Brain pericyte (primary cell): Measurements from ENCODE around the gene SLC25A22.

ENCODE experiments used
- DNase-seq: peaks from one replicate; pipeline ENCODE4 v3.0.0-alpha.2; 2012; ENCODE audit warnings: low read depth, low spot score

Gene SLC25A22

DNA sequence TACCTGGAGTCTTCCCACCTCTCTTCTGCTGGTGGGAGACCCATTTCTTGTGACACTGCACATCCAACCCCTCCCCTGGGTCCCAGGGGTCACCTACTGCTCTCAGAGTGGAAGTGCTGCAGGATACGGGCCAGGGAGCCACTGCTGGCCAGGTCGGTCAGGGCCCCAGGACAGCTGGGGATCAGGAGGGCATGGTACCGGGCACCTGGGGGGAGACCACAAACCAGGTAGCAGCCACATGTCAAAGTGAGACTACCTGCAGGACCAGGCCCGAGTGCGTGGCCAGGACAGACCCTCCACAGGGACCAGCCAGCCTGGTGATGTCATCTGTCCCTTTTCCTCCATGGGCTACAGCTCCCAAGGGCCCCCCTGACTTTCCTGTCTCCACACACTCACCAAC is 24.7 kb downstream of the SLC25A22 start:
- DNase-seq = no peak

- DNase-seq = no peak
These were observed 25.4 kb downstream of the SLC25A22 start for GRCh38 chr11:772429-773390.

DNA sequence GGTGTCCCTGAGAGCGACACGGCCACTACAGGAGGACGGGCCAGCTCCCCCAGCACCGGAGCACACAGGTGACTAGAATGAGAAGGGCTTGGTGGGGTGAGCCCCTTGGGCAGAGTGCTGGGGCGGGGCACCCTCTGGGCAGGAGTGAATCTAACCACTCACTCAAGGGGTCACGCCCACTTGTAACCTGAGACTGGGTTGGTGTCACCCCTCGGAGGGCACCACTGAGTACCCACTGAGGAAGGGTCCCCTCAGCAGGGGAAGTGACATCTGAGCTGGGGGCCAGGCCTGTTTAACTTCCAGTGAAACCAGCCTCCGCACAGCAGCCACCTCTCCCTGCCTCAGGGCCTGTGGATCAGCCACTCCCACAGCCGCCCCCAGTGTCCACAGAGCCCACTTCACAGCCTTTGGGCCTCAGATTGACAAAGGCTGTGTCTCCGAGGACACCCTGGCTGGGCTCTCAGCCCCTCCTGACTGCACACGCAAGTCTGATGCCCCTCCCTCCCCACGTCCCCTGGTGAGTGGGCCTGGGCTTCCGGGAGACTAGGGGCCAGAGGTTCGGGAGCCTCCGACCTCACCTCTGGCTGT is 26.4 kb downstream of the SLC25A22 start:
- no peak for DNase-seq

GRCh38 chr11:770642-771616 is 27.2 kb downstream of the SLC25A22 start:
- no peak for DNase-seq

DNA sequence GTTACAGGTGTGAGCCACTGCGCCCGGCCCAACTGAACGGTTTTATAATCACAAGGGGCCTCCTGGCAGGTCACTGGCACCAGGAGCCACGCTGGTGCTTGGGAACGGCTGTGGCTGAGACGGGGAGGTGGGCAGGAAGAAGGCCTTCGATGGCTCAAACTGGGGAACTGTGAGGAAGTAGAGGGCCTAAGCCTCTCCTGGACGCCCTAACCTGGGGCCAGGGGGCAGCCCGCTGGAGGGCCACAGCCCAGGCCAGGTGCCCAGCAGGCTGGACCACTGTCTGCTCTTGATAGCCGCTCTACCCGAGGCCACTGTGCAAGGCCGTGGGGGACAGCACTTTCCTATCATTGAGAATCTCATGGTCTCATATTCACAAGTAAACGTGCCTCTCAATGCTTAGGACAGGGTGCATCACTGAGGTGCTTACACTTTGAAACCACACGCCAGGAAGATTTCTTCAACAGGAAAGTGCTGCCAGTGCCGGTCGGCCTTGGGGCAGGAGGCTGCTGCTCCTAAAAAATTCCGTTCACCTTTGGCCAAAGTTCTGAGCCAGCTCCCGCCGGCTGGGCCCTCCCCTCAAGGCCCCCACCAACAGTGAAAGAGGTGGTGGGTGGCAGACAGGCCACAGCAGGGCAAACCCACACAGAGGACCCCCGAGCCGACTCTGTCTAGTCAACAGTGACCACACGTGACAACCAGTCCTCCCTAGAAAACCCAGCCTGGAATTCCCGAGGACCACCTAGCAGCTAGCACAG is 28.0 kb downstream of the SLC25A22 start:
- DNase-seq = no peak

DNA sequence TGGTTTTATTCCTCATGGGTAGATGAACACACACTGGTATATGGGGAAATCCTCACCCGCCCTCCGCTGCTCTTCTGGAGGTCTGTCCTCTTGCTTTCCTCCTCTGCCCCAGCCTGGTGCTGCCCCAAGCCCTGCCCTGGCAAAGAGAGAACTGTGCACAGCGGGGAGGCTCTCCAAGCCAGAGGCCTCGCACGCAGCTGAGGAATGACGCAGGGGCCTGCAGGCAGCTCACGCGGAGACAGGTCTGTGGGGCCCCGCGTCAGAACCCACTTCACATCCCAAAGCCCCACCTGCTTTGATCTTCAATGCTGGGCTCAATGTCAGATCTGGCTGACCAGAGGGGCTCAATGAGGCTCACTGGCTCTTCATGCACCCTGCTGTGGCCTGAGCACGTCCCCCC is 30.8 kb downstream of the SLC25A22 start:
- DNase-seq = no peak

- DNase-seq = no peak
These were observed 31.2 kb downstream of the SLC25A22 start for GRCh38 chr11:766936-767210.

DNA sequence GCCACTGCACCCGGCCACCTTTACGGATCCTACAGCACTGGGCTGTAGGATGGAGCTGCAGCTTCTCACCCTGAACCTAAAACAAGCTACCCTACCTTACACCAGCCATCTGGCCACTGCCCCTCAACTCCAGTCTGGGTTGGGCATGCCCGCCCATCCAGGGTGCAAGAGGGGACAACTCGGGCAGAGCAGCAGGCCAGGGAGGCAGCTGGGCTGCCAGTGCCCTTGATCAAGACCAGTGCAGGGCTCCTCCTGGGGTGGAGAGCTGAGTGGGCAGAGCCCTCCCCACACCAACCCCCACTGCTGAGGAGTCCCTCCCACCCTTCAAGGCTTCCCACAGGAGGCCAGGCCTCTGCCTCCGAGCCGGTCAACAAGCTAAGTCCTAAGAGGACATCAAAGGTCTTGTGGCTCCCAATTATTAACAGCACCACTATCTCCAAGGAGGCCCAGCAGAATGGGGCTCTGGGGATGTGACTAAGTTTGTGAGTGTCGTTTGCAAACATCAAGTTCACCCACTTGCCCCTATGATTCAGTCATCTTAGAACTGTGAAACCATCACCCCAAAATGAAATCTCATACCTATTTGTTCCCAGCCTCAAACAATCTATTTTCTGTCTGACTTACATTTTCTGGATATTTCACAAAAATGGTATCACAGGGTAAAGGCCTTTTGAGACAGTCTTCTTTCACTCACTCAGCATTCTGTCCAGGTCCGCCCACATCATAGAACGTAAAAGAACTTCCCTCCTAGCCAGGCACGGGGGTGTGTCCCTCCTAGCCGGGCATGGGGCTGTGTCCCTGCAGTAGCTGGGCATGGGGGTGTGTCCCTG is 31.8 kb downstream of the SLC25A22 start:
- no peak for DNase-seq

- DNase-seq = no peak
These were observed 32.3 kb downstream of the SLC25A22 start for GRCh38 chr11:765802-766091.

- no peak for DNase-seq
These were observed 32.9 kb downstream of the SLC25A22 start for GRCh38 chr11:765025-765801.

DNA sequence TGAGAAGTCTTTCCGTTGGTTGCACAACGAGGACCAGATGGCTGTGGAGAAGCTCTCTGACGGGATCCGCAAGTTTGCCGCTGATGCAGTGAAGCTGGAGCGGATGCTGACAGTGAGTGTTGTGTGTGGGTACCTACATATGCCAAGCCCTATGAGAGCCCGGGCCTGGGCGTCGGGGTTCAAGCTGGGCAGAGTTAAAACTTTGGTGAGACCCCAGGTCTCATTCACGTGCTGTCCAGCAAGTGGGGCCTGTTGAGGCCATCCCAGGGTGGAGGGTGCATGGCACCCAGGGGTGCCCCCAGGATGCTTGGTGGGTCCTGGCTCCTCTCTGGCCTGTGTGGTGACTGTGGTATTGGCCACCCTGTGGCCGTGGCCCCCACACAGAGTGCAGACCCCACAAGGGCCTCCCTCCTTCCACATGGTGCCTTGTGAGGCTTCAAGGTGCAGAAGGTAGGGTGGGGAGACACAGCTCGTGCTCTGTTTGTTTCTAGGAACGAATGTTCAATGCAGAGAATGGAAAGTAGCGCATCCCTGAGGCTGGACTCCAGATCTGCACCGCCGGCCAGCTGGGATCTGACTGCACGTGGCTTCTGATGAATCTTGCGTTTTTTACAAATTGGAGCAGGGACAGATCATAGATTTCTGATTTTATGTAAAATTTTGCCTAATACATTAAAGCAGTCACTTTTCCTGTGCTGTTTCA is 33.6 kb downstream of the SLC25A22 start:
- no peak for DNase-seq

DNA sequence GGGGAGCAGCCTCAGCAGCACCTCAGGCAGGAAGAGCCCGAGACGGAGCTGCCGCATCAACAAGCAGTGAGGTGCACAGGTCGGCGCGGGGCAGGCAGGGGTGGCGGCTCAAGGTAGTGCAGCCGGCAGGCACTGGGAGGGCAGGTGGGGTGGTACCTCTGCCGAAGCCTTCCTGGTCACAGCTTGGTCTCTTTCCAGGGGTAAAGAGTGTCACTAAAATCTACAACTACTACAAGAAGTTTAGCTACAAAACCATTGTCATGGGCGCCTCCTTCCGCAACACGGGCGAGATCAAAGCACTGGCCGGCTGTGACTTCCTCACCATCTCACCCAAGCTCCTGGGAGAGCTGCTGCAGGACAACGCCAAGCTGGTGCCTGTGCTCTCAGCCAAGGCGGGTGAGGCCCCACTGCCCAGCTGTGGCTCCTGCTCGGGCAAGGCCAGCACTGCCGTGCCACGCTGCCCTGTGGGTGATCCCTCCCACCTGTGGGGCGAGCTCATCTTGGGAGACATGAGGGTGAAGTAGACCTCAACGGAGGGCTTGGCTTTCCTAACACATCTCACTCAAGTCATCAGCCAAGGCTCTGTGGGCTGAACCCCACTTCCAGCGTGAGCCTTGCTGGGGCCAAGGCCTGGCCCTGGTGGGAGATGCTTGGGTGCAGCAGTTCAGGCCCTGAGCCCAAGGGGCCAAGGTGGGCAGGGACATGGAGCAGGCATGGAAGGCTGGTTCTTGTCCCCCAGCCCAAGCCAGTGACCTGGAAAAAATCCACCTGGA is 34.3 kb downstream of the SLC25A22 start:
- DNase-seq = no peak

- no peak for DNase-seq
These were observed 35.0 kb downstream of the SLC25A22 start for GRCh38 chr11:763073-763463.

DNA sequence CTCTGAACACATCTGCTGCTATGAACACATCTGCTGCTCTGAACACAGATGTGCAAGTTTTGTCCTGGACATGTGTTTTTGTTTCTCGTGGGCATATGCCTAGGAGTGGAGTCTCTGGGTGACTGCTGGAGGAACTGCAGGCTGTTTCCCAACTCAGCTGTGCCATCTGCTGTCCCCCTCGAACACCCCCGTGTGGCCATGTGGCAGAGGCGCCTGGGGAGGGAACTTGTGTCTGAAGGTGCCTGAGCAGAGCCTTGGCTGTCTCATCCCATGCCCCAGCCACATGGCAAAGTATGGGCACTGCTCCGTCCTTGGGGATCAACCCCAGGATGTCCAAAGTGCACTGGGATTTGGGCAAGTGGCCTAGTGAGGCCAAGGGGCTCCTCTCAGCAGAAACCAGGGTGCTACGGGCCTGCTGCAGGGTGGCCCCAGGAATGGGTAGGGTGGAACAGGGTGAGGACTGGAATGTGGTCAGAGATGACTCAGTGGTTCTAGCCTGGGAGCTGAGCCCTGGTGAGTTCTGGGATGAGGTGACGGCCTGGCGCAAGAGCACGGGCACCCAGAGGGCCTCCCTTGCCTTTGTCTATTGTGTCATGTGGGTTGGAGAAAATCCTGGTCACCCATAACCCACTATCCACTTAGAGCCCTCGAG is 35.5 kb downstream of the SLC25A22 start:
- DNase-seq = no peak

- no peak for DNase-seq
These were observed 36.5 kb downstream of the SLC25A22 start for GRCh38 chr11:761526-762108.

GRCh38 chr11:760236-760635 is 37.8 kb downstream of the SLC25A22 start:
- DNase-seq = no peak

- DNase-seq = no peak
These were observed 48.4 kb downstream of the SLC25A22 start for GRCh38 chr11:749731-750130.

DNA sequence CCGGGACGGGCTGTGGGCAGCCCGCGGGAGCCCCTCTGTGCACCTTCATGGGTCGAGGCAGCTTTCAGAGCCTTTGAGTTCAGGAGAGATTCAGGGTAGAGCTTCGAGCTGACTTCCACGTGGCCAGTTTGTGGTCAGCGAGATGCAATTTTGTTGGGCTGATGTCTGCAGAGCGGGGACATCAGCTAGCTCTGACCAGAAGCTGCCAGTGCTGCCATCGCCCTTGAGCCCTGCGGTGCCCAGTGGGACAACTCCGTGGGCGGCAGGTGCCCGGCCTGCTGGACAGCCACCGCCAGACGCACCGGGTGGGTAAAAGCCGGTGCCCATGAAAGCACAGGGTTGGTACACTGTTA is 50.1 kb downstream of the SLC25A22 start:
- DNase-seq = no peak
